NB4 (cell line): ENCODE results near the gene ZNF627.
"Not testable (repeated sequence)": the region's sequence is repeated elsewhere in the genome, so short reads cannot be mapped to it uniquely, and the experiment has no call there.

Source experiments
- TF ChIP-seq, protein P1 (sequence below): IDR thresholded peaks from one replicate; pipeline ENCODE4 v1.5.1; 2012; ENCODE audit warnings: low read depth, low read length
- TF ChIP-seq, protein P2 (sequence below): IDR thresholded peaks from 2 replicates; pipeline ENCODE4 v1.6.1; 2011; ENCODE audit warnings: low read depth, low read length

DNA sequence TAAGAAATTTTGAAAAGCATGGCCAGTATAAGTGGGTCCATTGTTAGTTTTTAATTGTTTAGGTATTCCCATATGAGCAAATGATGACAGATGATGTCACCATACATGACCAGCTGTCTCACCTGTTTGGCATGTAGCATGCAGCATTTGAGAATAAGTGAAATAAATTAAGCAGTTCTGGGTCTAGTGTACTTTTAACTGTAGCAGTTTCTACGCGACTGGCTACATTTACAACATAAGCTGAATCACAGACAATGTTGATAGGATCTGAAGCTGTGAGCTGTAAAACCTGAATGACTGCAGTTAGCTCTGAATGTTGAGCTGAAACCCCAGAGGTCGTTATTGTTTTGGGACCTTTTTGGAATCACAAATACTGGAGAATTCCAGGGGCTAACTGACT is 25.1 kb downstream of the ZNF627 start:
- TF ChIP-seq, protein P1, sequence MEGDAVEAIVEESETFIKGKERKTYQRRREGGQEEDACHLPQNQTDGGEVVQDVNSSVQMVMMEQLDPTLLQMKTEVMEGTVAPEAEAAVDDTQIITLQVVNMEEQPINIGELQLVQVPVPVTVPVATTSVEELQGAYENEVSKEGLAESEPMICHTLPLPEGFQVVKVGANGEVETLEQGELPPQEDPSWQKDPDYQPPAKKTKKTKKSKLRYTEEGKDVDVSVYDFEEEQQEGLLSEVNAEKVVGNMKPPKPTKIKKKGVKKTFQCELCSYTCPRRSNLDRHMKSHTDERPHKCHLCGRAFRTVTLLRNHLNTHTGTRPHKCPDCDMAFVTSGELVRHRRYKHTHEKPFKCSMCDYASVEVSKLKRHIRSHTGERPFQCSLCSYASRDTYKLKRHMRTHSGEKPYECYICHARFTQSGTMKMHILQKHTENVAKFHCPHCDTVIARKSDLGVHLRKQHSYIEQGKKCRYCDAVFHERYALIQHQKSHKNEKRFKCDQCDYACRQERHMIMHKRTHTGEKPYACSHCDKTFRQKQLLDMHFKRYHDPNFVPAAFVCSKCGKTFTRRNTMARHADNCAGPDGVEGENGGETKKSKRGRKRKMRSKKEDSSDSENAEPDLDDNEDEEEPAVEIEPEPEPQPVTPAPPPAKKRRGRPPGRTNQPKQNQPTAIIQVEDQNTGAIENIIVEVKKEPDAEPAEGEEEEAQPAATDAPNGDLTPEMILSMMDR, result not testable (repeated sequence)
- TF ChIP-seq, protein P2, sequence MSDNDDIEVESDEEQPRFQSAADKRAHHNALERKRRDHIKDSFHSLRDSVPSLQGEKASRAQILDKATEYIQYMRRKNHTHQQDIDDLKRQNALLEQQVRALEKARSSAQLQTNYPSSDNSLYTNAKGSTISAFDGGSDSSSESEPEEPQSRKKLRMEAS, result not testable (repeated sequence)
